GM03348 (cell line): ENCODE measurements around the gene LRRC73.
A peak's percentile ranks its signal among the peaks of the same experiment; 100 is the strongest.
"Not testable (repeated sequence)": the region's sequence is repeated elsewhere in the genome, so short reads cannot be mapped to it uniquely, and the experiment has no call there.

Experiments used
- DNase-seq: peaks from one replicate; pipeline ENCODE4 v3.0.0; 2012; ENCODE audit warnings: low spot score

The LRRC73 gene

DNA sequence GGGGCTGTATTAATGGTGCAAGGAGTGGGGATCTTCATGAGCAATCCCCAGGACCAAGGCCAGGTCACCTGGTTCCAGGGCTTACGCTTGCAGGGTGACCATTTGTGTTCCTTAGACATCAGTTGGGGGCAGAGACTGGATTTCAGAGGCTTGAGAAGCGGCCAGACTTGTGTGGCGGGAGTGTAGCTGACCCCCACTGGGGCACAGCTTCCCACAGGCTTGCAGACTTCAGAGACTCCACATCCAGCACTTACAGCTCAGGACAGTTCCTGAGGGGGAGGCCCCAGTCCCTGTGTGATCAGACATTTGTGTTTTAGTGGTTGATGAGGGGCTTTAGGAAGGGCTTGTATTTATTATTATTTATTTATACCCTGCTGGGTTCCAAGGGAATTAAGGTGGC lies 17.5 kb downstream of the LRRC73 start:
- DNase-seq, result peak; percentile 58

GRCh38 chr6:43491750-43492661 lies 18.1 kb downstream of the LRRC73 start:
- DNase-seq, result peak; percentile 90

GRCh38 chr6:43490523-43490939 lies 19.6 kb downstream of the LRRC73 start:
- peak; percentile 56 for DNase-seq

DNA sequence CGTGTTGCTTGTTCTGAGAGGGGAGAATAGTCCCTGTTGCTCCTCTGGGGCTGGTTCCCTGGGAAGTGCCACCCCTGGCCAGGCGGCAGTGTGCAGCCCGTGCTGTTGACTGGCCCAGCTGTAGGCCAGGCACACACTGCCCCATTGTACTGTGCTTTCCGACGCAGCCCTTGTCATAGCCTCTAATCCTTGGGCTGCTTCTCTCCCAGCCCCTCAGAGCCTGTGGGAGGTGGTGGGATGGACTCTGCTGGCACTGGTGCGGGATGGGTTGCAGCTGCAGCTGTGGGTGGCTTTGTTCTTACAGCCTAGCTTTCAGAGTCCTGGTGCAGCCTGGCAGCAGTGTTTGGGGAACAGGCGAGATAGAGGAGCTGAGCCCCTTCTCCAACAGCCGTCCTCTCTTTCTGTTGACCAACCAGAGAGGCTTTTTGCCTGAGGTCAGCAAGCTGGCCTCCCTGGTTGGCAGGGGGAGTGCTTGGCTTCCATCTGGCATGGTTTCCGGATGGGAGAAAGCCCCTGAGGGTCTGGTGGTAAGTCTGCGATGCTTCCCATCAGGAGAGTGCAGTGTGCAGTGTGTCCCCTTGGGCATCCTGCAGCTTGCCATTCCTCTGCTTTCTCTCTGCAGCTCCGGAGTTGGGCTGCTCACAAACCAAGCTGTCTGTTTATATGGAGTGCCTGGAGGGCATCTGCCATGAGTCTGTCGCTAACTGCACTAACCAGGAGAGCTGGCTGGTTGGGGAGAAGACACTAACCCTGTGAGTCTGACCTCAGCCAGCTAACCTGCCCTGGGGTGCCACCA lies 20.7 kb downstream of the LRRC73 start:
- DNase-seq, result no peak

DNA sequence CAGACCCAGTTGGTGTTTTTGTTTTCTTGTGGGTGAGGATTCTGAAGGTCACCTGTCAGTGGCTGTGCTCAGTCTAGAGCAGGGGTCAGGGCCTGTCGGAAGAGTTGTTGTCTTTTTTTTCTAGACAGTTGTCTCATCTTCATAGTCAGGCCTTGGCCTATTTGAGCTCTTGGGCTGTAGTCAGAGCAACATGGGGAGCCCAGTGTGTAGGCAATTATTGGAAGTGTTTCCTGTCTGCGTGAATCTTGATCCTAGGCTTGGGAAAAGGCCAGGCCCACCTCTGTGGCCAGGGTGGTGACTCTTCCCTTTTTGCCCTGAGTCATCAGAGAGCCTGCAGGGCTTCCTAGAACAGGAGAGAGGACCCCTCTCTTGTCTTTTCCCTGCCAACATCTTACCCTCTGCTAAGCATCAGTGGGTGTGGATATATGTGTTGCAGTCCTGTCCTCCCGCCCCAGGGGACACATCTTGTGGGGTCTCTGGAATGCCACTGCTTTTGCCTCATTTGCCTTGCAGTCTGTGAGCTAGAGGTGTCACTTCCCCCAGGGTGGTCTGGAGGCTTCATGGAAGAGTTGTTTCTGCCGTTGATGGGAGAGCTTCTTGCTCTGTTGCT lies 21.4 kb downstream of the LRRC73 start:
- peak; percentile 54 for DNase-seq

GRCh38 chr6:43481591-43482236 lies 28.4 kb downstream of the LRRC73 start:
- no peak for DNase-seq

DNA sequence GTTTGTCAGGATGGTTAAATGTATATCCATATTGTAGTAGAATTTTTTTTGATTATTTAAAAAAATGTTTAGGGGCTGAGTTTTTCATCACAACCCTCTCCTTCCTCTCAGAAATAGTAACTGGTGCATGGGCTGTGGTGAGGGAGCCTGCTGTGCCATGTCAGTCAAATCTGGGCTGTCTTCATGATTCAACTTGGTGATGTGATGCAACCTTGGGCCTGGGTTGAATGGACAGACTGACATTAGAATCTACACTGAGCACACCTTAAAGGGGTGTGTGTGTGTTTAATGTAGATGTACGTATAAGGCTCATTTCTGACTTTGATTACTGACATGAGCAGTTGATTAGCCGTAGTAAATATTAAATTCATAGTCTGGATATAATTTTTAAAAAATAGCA lies 29.1 kb downstream of the LRRC73 start:
- no peak for DNase-seq

- peak; percentile 47 for DNase-seq
These were observed 32.2 kb downstream of the LRRC73 start for GRCh38 chr6:43478008-43478372.

DNA sequence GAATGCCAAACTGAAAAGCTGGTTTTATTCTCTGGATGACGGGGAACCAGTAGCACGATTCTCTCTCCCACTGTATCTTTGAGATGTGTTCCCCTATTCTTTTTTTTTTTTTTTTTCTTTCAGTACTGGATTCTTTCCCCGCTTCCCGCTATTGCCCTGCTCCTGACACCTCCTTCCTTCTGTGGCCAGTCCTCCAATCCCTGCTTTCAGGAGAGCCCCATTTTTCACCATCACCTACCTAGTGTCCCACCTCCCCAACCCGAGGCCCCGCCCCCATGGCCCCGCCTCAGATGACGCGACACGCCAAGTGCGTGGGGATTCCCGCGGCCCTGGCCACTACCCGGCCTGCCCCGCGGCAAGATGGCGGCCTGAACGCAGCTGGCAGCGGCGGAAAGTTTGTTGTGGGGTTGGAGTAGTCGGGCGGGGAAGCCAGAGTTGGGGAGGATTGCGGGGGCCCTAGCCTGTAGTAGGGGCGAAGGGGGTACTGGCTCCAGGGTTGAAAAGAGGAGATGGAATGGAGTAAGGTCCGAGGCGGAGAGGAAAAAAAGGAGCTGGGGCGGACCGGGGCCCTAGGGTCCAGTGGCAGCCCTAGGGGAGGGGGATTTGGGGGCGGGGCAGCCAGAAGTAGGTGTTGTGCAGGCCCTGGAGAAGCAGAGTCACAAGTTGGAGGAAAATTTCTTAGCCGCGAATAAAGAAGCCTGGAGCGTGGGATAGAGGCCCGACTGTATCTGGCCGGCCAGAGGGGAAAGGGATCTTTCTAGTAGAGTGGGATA lies 32.7 kb downstream of the LRRC73 start, which contains the start of gene TJAP1:
TSS of gene TJAP1 (plus strand) at position 336 of the 773 bp plus-strand sequence. CDS start 21,432 bp downstream, outside the sequence.
- DNase-seq, result peak; percentile 98

DNA sequence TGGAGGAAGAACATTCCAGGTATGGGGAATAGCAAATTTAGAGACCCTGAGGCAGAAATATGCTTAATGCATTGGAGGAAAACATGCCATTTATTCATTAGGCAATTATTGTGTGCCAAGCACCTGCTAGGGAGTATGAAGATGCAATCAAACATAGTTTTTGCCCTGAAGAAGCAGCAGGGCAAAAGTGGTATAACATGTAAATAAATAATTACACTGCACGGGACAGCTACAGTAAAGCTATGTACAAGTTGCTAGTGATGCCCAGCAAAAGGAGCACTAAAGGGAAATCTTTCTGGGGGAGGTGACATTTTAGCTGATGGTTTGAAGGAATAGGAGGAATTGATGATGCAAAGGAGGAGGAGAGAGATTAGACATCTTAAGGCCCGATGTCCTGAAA lies 33.4 kb downstream of the LRRC73 start:
- DNase-seq, result no peak

GRCh38 chr6:43475516-43475915 lies 34.6 kb downstream of the LRRC73 start:
- DNase-seq, result no peak

- DNase-seq, result no peak
These were observed 37.6 kb downstream of the LRRC73 start for GRCh38 chr6:43472515-43472914.

DNA sequence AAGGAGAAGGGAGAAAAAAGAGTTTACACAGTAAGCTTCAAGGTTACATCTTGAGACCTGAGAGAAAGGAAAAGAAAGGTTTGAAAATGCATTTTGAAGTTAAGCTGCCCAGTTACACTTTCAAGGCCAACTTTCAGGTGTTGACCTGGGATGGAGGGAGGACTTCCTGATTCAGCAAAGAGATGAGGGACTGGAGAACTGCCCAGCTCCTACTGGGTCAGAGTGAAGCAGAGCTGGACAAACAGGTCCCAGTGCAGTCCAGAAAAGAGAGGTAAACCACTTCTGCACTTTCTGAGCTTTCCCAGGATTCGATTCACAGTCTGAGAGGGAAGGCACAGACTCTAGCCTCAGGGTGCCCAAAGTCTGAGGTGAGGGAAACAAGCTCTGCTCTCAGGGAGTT lies 38.7 kb downstream of the LRRC73 start:
- no peak for DNase-seq

GRCh38 chr6:43469947-43470346 lies 40.2 kb downstream of the LRRC73 start:
- no peak for DNase-seq

- DNase-seq, result no peak
These were observed 41.1 kb downstream of the LRRC73 start for GRCh38 chr6:43468748-43469681.

- no peak for DNase-seq
These were observed 41.9 kb downstream of the LRRC73 start for GRCh38 chr6:43468240-43468639.

- DNase-seq, result no peak
These were observed 42.4 kb downstream of the LRRC73 start for GRCh38 chr6:43467752-43468151.

- DNase-seq, result not testable (repeated sequence)
These were observed 42.9 kb downstream of the LRRC73 start for GRCh38 chr6:43467265-43467664.

GRCh38 chr6:43465948-43466347 lies 44.2 kb downstream of the LRRC73 start:
- no peak for DNase-seq

GRCh38 chr6:43464337-43464736 lies 45.8 kb downstream of the LRRC73 start:
- no peak for DNase-seq
